Measurements from ENCODE around the gene ZNF784. TPM values are rescaled to one million over a fixed set of nuclear protein-coding genes. Genes with fewer than 3 reads are reported as not detected.

The ZNF784 gene
- total and polyA plus RNA-seq, 2 of the 13 experiments (the other 11 are each of a cell fraction or from before 2014, with no cell fraction given): 4.1 to 4.2 TPM

GRCh38 chr19:55654868-55655647 is 30.7 kb upstream of the ZNF784 start, which contains the start of gene U2AF2 (continued):
- TF ChIP-seq CC2D1A (CRISPR knock-in tag; IDR thresholded peaks at IDR 0.05) (no peak), CBX2 (IDR thresholded peaks at IDR 0.05; ENCODE audit: low read depth, low read length) (no peak), CBX2 (CRISPR knock-in tag; IDR thresholded peaks at IDR 0.05; ENCODE audit: low read depth) (no peak), ZMAT5 (CRISPR knock-in tag; IDR thresholded peaks at IDR 0.05; ENCODE audit: borderline replicate concordance, low read depth) (no peak), ZNF30 (CRISPR knock-in tag; IDR thresholded peaks at IDR 0.05) (no peak), CHCHD3 (CRISPR knock-in tag; IDR thresholded peaks at IDR 0.05) (no peak), ZBTB39 (CRISPR knock-in tag; IDR thresholded peaks at IDR 0.05) (no peak), NFIC (IDR thresholded peaks at IDR 0.05; ENCODE audit: low read length) (no peak), POLR2AphosphoS5 (IDR thresholded peaks at IDR 0.05; ENCODE audit: low read depth, low read length) (peak; percentile 71), RAD51 (IDR thresholded peaks at IDR 0.05; ENCODE audit: borderline replicate concordance) (no peak), SP2 (CRISPR knock-in tag; IDR thresholded peaks at IDR 0.05) (0 out of 2 replicates have a peak, but pooled peaks have one; percentile 46), ZNF766 (CRISPR knock-in tag; IDR thresholded peaks at IDR 0.05; ENCODE audit: borderline replicate concordance) (peak; percentile 45), ZNF362 (CRISPR knock-in tag; IDR thresholded peaks at IDR 0.05; ENCODE audit: borderline replicate concordance) (no peak; the same call in 1 of the 2 replicates), ZNF230 (CRISPR knock-in tag; IDR thresholded peaks at IDR 0.05) (no peak), MATR3 (CRISPR knock-in tag; IDR thresholded peaks at IDR 0.05) (no peak), SOX13 (IDR thresholded peaks at IDR 0.05) (no peak), SOX13 (CRISPR knock-in tag; conservative IDR thresholded peaks at IDR 0.05 in 1 of 2, IDR thresholded peaks at IDR 0.05 in 1 of 2) (no peak), AGO1 (IDR thresholded peaks at IDR 0.05; ENCODE audit: low read depth, low read length, poor library complexity, severe bottlenecking) (no peak), ZNF703 (CRISPR knock-in tag; IDR thresholded peaks at IDR 0.05; ENCODE audit: borderline replicate concordance) (no peak; the same call in 1 of the 2 replicates), CSRNP1 (CRISPR knock-in tag; IDR thresholded peaks at IDR 0.05) (no peak), ZNF775 (CRISPR knock-in tag; IDR thresholded peaks at IDR 0.05; ENCODE audit: borderline replicate concordance) (no peak), NFE2 (CRISPR knock-in tag; IDR thresholded peaks at IDR 0.05) (no peak), BATF2 (CRISPR knock-in tag; IDR thresholded peaks at IDR 0.05) (0 out of 2 replicates have a peak, but pooled peaks have one; percentile 48)

Data from HepG2 (cell line).